ENCODE measurements around the gene RIPPLY1.

The RIPPLY1 gene

GRCh38 chrX:106932492-106932923, 29.4 kb upstream of the RIPPLY1 start:
- no peak overlapping the region for H3K4me3 ChIP-seq
- no peak for TF ChIP-seq CTCF (IDR thresholded peaks at IDR 0.05)
- no peak for DNase-seq (ENCODE audit: low spot score)
- H3K27ac ChIP-seq = peak overlapping the region in 1 of 2 donors; percentile 6

GRCh38 chrX:106931831-106932491, 28.8 kb upstream of the RIPPLY1 start:
- H3K27ac ChIP-seq = no peak overlapping the region
- TF ChIP-seq CTCF (IDR thresholded peaks at IDR 0.05) = no peak
- no peak overlapping the region for H3K4me3 ChIP-seq
- DNase-seq (ENCODE audit: low spot score) = no peak

DNA sequence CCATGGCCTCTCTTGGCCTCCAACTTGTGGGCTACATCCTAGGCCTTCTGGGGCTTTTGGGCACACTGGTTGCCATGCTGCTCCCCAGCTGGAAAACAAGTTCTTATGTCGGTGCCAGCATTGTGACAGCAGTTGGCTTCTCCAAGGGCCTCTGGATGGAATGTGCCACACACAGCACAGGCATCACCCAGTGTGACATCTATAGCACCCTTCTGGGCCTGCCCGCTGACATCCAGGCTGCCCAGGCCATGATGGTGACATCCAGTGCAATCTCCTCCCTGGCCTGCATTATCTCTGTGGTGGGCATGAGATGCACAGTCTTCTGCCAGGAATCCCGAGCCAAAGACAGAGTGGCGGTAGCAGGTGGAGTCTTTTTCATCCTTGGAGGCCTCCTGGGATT, 25.1 kb upstream of the RIPPLY1 start:
- Histone ChIP-seq H3K4me3 (no peak overlapping the region), H3K27ac (no peak overlapping the region)
- no peak for DNase-seq (ENCODE audit: low spot score)
- TF ChIP-seq CTCF (IDR thresholded peaks at IDR 0.05) = no peak

- TF ChIP-seq CTCF (IDR thresholded peaks at IDR 0.05) = no peak
- no peak overlapping the region for H3K4me3 ChIP-seq
Observed at GRCh38 chrX:106927700-106928099, 24.6 kb upstream of the RIPPLY1 start.

GRCh38 chrX:106927023-106927422, 23.9 kb upstream of the RIPPLY1 start:
- H3K27ac ChIP-seq = no peak overlapping the region
- TF ChIP-seq CTCF (IDR thresholded peaks at IDR 0.05) = no peak
- DNase-seq (ENCODE audit: low spot score) = no peak
- H3K4me3 ChIP-seq = no peak overlapping the region

More at GRCh38 chrX:106927700-106928099, 24.6 kb upstream of the RIPPLY1 start:
- DNase-seq (ENCODE audit: low spot score) = no peak
- no peak overlapping the region for H3K27ac ChIP-seq

- no peak for DNase-seq (ENCODE audit: low spot score)
- Histone ChIP-seq H3K4me3 (no peak overlapping the region), H3K27ac (no peak overlapping the region)
- no peak for TF ChIP-seq CTCF (IDR thresholded peaks at IDR 0.05)
Observed at GRCh38 chrX:106921637-106922036, 18.5 kb upstream of the RIPPLY1 start.

DNA sequence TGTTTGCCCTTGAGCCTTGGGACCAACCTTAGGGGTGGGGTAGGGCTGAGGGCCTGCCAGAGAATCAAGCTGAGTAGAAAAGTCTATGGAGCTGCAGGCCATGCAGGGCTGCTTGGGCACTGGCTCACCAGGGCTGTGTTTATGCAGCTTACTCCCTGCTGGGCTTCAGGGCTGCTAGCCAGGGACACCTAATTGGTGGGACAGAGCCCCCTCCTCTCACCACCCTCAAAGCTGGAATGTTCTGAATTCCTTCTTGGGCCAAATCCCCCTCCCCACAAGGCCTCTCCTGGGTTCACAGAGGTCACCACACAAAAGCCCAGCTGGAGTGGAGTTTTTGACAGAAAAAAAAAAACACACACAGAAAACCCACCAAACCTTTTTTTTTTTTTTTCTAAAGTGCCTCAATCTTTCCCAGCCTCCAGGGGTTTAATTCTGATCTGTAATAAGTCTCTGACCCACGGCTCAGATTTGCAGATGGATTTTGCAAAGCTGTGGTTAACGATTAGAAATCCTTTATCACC, 16.9 kb upstream of the RIPPLY1 start, which contains the start of gene CLDN2:
Gene CLDN2 (plus strand): TSS at position 471 of the 521 bp plus-strand sequence. CDS start 7,827 bp downstream, outside the sequence.
- Histone ChIP-seq H3K27ac (no peak within 1 kb of the TSS), H3K4me3 (no peak within 1 kb of the TSS)
- TF ChIP-seq CTCF (IDR thresholded peaks at IDR 0.05) = no peak
- no peak for DNase-seq (ENCODE audit: low spot score)
